AG10803 (cell line): Measurements from ENCODE around the gene YPEL1.
"Not testable (repeated sequence)": the region's sequence is repeated elsewhere in the genome, so short reads cannot be mapped to it uniquely, and the experiment has no call there.

Experiments
- DNase-seq: peaks from one replicate; pipeline ENCODE4 v3.0.0; 2010; ENCODE audit warnings: low read depth
- H3K4me3 ChIP-seq: 2 replicates; pipeline ENCODE4 v1.5.1; 2011; ENCODE audit warnings: mild to moderate bottlenecking, low read length, control low read depth
- TF ChIP-seq, protein P1 (sequence below): conservative IDR thresholded peaks from 2 replicates; pipeline ENCODE4 v1.5.1; 2011; ENCODE audit warnings: mild to moderate bottlenecking, low read length, control low read depth, inconsistent platforms

YPEL1 gene

DNA sequence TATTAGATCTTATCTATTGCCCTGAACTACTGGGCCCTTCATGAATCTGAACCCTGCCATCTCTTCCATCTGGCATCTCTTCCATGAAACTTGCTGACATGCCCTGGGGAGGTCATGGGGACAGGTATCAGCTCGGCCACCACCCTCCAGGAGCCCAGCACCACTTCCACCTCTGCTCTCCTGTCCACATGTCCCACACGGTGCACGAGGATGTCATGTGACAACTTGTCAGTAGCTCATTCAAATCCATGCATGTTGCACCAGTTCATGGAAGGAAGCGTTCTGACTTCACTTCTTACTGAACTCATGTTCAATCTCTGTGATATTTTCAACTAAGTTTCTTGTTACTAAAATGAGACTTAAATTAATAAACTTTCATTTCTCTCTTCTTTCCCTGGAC is 16.6 kb downstream of the YPEL1 start:
- no peak for DNase-seq
- TF ChIP-seq, protein P1, sequence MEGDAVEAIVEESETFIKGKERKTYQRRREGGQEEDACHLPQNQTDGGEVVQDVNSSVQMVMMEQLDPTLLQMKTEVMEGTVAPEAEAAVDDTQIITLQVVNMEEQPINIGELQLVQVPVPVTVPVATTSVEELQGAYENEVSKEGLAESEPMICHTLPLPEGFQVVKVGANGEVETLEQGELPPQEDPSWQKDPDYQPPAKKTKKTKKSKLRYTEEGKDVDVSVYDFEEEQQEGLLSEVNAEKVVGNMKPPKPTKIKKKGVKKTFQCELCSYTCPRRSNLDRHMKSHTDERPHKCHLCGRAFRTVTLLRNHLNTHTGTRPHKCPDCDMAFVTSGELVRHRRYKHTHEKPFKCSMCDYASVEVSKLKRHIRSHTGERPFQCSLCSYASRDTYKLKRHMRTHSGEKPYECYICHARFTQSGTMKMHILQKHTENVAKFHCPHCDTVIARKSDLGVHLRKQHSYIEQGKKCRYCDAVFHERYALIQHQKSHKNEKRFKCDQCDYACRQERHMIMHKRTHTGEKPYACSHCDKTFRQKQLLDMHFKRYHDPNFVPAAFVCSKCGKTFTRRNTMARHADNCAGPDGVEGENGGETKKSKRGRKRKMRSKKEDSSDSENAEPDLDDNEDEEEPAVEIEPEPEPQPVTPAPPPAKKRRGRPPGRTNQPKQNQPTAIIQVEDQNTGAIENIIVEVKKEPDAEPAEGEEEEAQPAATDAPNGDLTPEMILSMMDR = no peak
- no peak overlapping the region for H3K4me3 ChIP-seq

DNA sequence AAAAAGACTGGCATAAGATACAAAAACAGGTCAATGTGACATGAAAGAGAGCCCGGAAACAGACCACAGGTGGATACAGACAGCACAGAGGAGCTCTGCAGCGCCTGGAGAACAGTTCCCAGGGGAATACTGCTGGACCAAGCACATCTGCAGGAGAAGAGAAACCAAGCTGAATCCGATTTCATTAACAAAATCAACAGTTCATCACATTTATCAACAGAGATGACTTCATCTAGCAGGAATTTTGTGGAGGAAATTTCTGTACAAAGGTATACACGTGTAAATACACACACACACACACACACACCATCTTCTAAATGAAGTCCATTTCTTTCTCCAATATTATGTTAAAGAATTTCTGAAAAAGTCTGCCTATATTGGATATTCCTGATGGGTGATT is 17.1 kb downstream of the YPEL1 start:
- TF ChIP-seq, protein P1 = no peak
- no peak for DNase-seq

DNA sequence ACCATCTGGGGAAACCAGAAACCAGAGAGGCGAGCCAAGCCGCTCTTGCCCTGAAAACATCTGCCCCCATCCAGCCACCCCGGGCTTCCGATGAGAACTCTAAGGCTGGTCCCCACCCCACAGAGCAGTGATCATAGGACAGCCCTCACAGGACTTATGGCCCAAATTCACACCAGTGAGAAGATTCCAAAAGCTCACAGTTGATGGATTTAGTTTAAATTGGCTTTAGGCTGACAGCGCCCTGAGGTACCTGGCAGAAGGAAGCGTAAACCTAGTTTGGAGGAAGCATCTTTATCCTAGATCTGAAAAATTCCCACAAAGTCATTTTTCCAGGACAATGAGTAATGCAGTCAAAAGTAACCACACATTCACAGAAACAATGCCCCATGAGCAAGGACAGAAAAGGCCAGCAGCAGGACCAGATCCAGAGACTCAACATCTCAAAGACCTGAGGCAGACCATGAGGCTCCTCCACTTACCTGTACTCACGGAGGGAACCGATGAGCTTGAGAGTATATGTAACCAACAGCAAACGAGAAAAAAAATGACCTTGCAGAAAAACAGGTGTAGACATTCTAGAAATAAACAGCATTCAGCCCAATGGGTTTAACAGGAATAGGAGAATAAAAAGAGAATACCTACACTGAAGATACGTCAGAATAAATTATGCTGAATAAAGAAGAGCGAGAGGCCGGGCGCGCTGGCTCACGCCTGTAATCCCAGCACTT is 19.0 kb downstream of the YPEL1 start:
- H3K4me3 ChIP-seq, DNase-seq: not testable (repeated sequence)

More for the DNA sequence above, 17.1 kb downstream of the YPEL1 start:
- no peak overlapping the region for H3K4me3 ChIP-seq

DNA sequence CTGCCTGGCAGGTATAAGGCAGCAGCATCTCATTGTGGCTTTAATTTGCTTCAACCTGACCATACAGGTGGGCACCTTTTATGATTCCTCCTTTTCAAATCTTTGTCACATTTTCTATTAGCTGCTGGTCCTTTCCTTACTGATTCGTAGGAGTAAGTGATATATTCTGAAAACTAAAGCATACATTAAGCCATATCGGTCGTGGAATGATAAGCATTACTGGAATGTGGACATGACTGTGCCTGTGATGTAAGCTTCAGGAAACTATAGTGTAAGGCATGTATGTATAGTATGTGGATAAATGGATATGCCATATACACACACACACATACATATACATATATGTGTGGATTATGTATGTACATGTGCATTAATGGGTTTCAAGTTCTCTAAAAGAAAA is 20.8 kb downstream of the YPEL1 start:
- TF ChIP-seq, protein P1 = no peak
- no peak overlapping the region for H3K4me3 ChIP-seq
- DNase-seq = no peak

DNA sequence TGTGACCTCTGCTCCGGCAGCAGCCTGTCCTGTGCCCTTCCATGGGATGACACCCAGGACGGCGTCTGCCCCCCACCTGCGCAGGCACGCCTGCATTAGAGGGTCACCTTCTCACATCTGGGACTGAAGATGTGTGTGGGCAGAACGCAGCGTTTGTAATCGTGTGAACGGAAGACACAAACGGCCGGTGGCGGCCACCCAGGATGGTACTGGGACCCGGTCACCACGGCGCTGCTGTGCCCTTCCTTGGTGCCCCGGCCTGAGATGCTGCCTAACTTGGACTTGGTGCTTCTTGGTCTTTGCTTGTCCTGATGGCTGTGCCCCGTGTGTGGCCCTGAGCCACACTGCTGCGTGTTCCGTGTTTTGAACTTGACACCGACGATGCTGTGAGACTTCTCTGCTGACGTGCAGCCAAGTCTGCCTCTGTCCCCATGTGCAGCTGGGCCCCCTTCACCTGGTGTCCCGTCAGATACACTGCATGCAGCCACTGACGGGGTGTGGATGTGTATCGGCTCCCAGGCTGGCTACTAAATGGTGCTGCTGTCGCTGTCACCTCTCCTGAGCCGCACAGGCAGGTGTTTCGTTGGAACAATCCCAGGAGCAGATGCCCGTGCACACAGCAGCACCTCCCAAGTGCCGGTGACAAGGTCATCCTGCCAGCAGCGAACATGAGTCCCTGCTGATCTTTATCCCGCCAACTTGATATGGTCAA is 21.4 kb downstream of the YPEL1 start:
- TF ChIP-seq, protein P1 = no peak
- no peak for DNase-seq
- no peak overlapping the region for H3K4me3 ChIP-seq

DNA sequence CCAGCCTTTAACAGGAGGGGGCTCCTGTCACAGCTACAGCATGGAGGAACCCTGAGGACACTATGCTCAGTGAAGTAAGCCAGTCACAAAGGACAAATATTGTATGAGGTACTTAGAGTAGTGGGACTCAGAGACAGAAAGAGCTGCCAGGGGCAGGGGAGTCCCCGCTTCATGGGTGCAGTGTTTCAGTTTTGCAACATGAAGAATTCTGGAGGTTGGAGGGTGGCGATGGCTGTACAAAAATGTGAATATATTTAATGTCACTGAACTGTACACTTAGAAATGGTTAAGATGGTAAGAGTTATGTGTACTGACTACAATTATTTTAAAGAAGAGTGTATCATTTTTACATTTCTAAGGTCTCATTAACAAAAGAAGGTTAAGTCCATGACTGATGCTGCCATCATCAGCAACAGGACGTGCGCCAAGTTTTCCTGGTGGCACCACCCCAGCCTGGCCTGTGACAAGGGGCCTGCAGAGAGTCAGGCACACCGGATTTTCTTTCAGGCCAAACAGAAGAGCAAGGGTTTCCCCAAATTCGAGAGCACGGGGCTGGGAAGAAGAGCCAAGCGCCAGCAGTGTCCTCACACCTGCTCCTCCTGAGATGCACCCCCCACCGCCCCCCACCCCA is 22.1 kb downstream of the YPEL1 start:
- TF ChIP-seq, protein P1 = no peak
- no peak for DNase-seq
- no peak overlapping the region for H3K4me3 ChIP-seq

DNA sequence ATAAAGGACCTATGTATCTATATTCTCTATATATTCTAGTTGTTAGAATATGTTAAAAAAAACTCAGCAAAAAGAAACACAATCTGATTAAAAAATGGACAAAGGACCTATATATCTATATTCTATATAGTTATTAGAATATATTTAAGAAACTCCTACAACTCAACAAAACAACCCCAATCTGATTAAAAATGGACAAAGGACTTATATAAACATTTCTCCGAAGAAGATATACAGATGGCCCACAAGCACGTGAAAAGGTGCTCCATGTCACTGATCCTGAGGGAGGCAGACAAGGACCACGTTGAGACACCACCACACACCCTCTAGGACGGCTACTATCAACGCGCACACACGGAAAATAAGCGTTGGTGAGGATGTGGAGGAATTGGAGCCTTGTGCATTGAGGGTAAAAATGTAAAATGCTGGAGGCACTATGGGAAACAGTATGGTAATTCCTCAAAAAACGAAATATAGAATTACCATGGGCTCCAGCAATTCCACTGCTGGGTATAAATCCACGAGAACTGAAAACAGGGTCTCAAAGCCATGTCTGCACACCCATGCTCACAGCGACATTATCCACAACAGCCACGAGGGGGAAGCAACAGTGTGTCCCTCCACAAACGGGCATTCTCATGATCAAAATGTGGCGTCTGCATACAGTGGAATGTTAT is 22.7 kb downstream of the YPEL1 start:
- TF ChIP-seq, protein P1 = peak; percentile 83
- peak overlapping the region; percentile 41 for H3K4me3 ChIP-seq
- peak; percentile 73 for DNase-seq
